Activated CD4-positive, alpha-beta T cell treated with anti-CD3 and anti-CD28 coated beads for 4 hours (primary cell): Measurements from ENCODE around the gene RPP40.
"Not testable (repeated sequence)": the region's sequence is repeated elsewhere in the genome, so short reads cannot be mapped to it uniquely, and the experiment has no call there.

Source experiments
- DNase-seq, 2 donors: peaks; one replicate each; pipeline ENCODE4 v3.0.0-alpha.2; 2020

The RPP40 gene

DNA sequence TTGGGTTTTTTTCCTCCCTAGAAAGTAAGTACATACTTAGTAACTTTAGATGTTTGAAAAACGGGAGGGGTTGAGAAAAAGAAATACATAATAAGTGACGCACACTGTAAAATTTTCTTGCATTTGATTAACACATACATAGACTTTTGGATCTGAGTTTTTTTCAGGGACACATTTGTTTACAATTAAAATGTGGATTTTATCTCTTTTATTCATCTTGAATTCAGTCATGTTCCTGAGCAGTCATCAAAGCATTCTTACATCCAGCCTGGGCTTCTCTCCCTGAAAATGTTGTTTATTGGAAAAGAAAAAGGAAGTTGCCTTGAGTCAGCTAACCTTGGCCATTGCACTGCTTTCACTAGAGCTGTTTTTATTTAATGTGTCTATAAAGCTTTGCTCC lies 8.7 kb upstream of the RPP40 start:
- no peak for DNase-seq

GRCh38 chr6:5011346-5011745 lies 7.5 kb upstream of the RPP40 start:
- no peak for DNase-seq

- no peak for DNase-seq
Measured at GRCh38 chr6:5007531-5007930, 3.7 kb upstream of the RPP40 start.

DNA sequence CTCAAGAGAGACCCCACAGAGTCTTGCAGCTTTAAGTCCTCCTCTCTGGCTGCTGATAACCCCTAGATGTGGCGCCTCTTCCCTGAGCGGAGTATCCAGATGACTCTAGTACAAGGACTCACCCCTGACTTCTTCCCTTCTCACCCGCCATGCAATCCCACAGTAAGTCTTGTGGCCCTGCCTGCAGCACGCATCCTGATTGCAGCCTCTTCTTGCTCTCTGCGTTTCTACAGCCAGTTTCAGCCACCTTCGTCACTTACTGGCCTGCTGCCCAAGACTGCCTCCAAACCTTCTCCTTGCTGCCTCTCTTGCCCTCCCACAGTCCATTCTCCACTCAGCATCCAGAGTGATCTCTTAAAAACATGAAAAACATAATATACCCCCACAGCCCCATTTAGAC lies 2.4 kb upstream of the RPP40 start:
- DNase-seq = no peak

DNA sequence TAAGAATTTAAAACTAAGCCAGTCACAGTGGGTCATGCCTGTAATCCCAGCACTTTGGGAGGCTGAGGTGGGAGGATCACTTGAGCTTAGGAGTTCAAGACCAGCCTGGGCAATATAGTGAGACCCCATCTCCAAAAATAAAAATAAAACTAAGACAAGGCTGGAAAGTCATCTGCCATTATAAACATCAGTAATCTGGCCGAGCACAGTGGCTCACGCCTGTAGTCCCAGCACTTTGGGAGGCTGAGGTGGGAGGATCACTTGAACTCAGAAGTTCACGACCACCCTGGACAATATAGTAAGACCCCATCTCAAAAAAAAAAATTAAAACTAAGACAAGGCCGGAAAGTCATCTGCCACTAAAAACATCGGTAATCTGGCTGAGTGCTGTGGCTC lies 1.2 kb upstream of the RPP40 start:
- not testable (repeated sequence) for DNase-seq

DNA sequence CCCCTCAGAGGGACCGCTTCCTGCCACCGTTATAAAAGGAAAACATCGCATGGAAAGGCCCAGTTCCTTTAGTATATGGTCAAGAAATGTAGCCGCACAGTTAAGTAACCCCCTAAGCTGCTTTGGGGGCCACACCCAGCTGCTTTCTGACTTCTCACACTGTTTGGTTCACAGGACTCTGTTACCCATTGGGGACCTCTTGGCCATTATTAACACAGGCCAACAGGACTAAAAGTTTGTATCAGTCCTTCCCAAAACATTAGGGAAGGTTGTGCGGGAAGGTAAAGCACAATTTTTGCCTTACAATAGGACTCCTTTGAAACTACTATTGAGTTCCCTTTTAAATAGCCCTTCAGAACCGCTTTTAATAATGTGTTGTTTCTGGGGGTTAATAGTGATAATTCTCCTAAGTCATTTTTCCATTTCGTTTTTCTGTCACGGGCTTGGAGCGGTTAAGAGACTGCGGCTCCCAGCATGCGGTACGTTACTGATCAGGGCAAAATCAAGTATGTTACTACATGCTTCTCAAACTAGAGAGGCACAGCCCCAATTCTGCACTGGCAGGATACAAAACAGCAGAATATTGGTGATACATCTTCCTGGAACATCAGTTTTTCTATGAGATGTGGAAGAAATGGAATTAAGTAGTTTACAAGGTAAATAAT lies 668 bp upstream of the RPP40 start:
- DNase-seq = no peak

GRCh38 chr6:4999586-4999985 lies 4.3 kb downstream of the RPP40 start:
- no peak for DNase-seq

- DNase-seq = no peak
Measured at GRCh38 chr6:4997862-4998261, 6.0 kb downstream of the RPP40 start.

DNA sequence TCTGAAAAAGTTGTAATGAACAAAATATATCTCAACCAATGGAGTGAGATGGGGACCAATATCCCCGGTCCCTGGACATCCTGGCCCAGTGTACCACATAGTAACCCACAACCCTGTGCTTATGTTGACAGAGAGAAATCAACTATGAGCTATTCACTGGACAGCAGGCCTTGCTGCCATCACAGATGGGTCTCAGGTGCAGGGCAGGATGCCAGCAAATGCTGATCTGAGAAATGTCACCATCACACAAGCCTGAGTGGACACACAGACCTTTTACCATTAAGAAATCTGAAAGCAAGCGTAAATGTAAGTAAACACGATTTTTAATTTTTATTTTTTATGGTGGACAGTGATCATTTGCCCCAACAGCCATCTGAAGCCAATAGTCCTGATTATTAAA lies 9.1 kb downstream of the RPP40 start:
- no peak for DNase-seq

GRCh38 chr6:4987432-4987831 lies 16.4 kb downstream of the RPP40 start:
- no peak for DNase-seq

- no peak for DNase-seq
Measured at GRCh38 chr6:4986999-4987398, 16.8 kb downstream of the RPP40 start.

DNA sequence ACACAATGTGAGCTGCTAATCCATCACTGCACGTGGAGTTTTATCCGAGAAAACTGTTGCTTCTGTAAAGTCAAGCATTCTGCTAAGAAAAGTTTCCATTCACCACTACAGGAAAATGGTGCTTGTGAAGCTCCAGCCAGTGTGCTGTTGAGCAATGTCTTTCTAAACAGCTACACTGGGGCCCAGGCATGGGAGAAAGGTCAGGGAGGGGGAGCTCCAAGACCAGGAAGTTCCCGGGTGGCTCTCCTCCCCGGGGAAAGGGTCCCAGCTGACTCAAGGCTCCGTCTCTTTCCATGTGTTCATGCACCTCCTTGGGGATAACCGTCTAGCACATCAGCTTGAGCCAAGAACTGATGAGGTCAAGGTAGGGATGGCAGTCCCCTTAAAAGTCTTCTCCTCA lies 20.5 kb downstream of the RPP40 start:
- DNase-seq = no peak

- DNase-seq = no peak
Measured at GRCh38 chr6:4981761-4982160, 22.1 kb downstream of the RPP40 start.

GRCh38 chr6:4979426-4979825 lies 24.4 kb downstream of the RPP40 start:
- no peak for DNase-seq

DNA sequence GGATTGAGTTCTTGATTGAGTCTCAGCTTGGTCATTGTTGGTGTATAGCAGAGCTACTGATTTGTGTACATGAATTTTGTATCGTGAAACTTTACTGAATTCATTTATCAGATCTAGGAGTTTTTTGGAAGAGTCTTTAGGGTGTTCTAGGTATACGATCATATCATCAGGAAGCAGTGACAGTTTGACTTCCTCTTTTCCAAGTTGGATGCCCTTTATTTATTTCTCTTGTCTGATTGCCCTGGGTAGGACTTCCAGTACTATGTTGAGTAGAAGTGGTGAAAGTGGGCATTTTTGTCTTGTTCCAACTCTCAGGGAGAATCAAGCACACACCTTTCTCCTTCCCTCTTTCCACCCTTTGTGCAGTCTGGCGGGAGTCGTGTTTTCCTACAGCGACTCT lies 26.4 kb downstream of the RPP40 start:
- DNase-seq = no peak

DNA sequence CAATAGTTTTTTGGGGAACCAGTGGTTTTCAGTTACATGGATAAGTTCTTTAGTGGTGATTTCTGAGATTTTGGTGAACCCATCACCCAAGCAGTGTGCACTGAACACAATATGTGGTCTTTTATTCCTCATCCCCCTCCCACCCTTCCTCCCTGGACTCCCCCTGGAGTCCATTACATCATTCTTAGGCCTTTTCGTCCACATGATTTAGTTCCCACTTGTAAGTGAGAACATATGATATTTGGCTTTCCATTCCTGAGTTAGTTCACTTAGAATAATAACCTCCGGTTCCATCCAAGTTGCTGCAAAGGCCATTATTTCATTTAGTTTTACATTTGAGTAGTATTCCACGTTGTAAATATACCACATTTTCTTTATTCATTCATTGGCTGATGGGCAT lies 28.3 kb downstream of the RPP40 start:
- no peak for DNase-seq

- DNase-seq = no peak
Measured at GRCh38 chr6:4974962-4975361, 28.9 kb downstream of the RPP40 start.

DNA sequence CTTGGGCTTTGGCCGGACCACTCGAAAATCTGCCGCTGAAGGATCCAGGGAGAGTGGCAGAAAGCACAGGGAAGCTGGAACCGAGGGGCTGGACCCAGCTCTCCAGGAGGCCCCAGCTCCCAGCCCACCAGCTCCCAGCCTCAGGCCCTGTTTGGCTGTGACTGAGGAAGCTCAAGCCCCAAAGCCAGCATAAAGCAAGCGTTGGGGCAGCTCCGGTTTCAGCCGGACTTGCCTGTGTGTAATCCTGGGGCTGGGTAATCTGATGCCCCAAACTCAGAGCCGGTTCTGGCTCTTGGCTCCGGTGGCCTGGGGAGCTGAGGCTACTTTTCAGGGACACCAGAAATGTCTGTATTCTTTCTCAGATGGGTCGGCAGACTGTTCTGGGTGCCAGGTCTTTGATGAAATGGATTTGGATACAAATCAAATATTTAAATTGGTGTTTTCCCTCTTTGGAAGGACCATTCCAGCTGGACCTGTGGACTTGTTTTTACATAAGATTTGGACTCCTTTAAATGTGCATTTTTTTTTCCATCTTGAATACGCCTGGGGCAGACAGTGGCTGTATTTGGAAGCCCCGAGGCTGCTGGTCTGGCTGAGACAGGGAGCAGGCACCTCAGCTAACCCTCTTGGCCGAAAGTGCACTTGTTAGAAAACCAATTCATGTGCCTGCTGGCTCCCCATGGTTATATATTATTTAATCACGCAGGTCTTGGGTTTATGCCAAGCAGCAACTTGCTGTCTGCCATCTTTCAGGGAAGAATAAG lies 29.7 kb downstream of the RPP40 start:
- no peak for DNase-seq

DNA sequence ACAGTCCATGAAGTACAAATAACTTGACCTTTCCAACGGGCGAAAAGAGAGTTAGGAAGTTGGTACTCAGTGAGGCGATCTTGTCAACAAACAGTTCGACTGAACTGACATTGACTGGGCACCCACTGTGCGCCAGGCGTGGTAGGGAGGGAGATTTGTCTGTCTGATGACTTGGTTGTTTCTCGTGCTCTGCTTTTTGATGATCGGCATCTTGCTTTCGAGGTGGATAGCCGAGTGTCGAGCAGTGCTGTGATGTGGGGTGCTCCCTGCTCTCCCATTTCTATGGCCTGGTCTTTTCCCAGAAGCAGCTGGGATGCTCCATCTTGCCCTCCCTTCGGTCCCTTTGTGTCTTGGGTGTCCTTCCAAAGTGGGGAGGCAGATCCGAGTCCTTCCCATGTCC lies 30.4 kb downstream of the RPP40 start:
- DNase-seq = no peak

DNA sequence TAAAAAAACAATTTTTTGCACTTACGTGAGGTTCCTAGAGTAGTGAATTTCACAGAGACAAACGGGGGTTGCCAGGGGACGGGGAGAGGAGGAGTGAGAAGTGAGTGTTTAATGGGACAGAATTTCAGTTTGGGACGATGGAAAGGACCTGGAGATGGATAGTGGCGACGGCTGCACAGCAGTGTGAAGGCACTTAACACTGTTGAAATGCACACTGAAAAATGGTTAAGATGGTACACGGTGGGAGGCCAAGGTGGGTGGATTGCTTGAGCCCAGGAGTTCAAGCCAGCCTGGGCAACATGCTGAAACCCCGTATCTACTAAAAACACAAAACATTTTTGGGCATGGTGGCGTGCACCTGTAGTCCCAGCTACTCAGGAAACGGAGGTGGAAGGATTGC lies 31.4 kb downstream of the RPP40 start:
- DNase-seq = no peak

GRCh38 chr6:4971851-4972250 lies 32.0 kb downstream of the RPP40 start:
- DNase-seq = no peak

GRCh38 chr6:4970739-4971395 lies 33.0 kb downstream of the RPP40 start:
- DNase-seq = no peak

- DNase-seq = no peak
Measured at GRCh38 chr6:4969609-4970285, 34.1 kb downstream of the RPP40 start.
